RWPE1 (cell line): ENCODE results near the gene PKP1.
A peak's percentile ranks its signal among the peaks of the same experiment; 100 is the strongest.

ENCODE experiments used
- CTCF ChIA-PET: fragments of 350-600 bp; sonication (Branson Sonifier 250); formaldehyde crosslinking; extraction: SDS; loops from one replicate; lab custom pipeline; 2021; lab: Yijun Ruan, JAX
- POLR2A ChIA-PET: fragments of 400-600 bp; formaldehyde crosslinking; extraction: SDS; loops from one replicate; lab custom pipeline; 2020; ENCODE audit warnings: antibody characterized with exemption; ENCODE audit not compliant: low non-redundant PET; lab: Yijun Ruan, JAX
- DNase-seq: peaks from one replicate; pipeline ENCODE4 v3.0.0; 2012; ENCODE audit warnings: low spot score
- H3K27ac ChIP-seq: fragments of 450-650 bp; 2 replicates; pipeline ENCODE4 v1.5.1; 2017
- TF ChIP-seq, protein P1 (sequence below): fragments of 450-650 bp; conservative IDR thresholded peaks from 2 replicates; pipeline ENCODE4 v1.5.1; 2017; ENCODE audit warnings: low read depth, mild to moderate bottlenecking

PKP1 gene

GRCh38 chr1:201268604-201269151 lies 14.6 kb upstream of the PKP1 start:
- TF ChIP-seq, protein P1, sequence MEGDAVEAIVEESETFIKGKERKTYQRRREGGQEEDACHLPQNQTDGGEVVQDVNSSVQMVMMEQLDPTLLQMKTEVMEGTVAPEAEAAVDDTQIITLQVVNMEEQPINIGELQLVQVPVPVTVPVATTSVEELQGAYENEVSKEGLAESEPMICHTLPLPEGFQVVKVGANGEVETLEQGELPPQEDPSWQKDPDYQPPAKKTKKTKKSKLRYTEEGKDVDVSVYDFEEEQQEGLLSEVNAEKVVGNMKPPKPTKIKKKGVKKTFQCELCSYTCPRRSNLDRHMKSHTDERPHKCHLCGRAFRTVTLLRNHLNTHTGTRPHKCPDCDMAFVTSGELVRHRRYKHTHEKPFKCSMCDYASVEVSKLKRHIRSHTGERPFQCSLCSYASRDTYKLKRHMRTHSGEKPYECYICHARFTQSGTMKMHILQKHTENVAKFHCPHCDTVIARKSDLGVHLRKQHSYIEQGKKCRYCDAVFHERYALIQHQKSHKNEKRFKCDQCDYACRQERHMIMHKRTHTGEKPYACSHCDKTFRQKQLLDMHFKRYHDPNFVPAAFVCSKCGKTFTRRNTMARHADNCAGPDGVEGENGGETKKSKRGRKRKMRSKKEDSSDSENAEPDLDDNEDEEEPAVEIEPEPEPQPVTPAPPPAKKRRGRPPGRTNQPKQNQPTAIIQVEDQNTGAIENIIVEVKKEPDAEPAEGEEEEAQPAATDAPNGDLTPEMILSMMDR = no peak
- ChIA-PET POLR2A (interaction anchor here (2.1 kb wide), 1 partner anchor 15 kb away, joined by 6 read pairs; the partner anchor contains the start of gene PKP1), CTCF (interaction anchor here (0.7 to 1.6 kb wide), 3 partner anchors 9 to 79 kb away, joined by 4 to 7 read pairs (median 5); partner anchors contain the start of gene PKP1)
- DNase-seq = no peak
- peak overlapping the region; percentile 86 for H3K27ac ChIP-seq

GRCh38 chr1:201269281-201269680 lies 14.0 kb upstream of the PKP1 start:
- TF ChIP-seq, protein P1 = no peak
- peak overlapping the region; percentile 86 for H3K27ac ChIP-seq
- ChIA-PET POLR2A (interaction anchor here (2.1 kb wide), 1 partner anchor 14 kb away, joined by 6 read pairs; the partner anchor contains the start of gene PKP1), CTCF (interaction anchor here (0.6 to 1.6 kb wide), 6 partner anchors 10 to 79 kb away, joined by 3 to 7 read pairs (median 4); partner anchors contain the start of gene PKP1)
- no peak for DNase-seq

GRCh38 chr1:201269900-201270410 lies 13.4 kb upstream of the PKP1 start:
- POLR2A ChIA-PET = interaction anchor here (2.1 kb wide), 1 partner anchor 13 kb away, joined by 6 read pairs; the partner anchor contains the start of gene PKP1
- DNase-seq = no peak
- TF ChIP-seq, protein P1 = no peak
- CTCF ChIA-PET = interaction anchor here (0.6 to 1.2 kb wide), 3 partner anchors 10 to 77 kb away, joined by 3 to 5 read pairs (median 4); no protein-coding TSS in a partner anchor
- peak overlapping the region; percentile 42 for H3K27ac ChIP-seq

GRCh38 chr1:201270616-201271390 lies 12.5 kb upstream of the PKP1 start:
- ChIA-PET POLR2A (no interaction called here), CTCF (interaction anchor here (0.9 to 1.6 kb wide), 3 partner anchors 11 to 16 kb away, joined by 3 to 4 read pairs (median 4); partner anchors contain the start of gene PKP1)
- no peak for DNase-seq
- TF ChIP-seq, protein P1 = no peak
- peak overlapping the region; percentile 16; the same call in 1 of the 2 replicates for H3K27ac ChIP-seq

- no peak for DNase-seq
- ChIA-PET CTCF (no interaction called here), POLR2A (no interaction called here)
- H3K27ac ChIP-seq = no peak overlapping the region
- TF ChIP-seq, protein P1 = no peak
Observed at GRCh38 chr1:201272799-201273198, 10.5 kb upstream of the PKP1 start.
